ENCODE results near the gene UTS2B. TPM values are rescaled to one million over a fixed set of nuclear protein-coding genes. Genes with fewer than 3 reads are reported as not detected.

Gene UTS2B
- total and polyA plus RNA-seq, 10 of the 15 experiments (the other 5 are each of a cell fraction or from before 2014, with no cell fraction given), result 0.15 to 0.72 (median 0.44) TPM

DNA sequence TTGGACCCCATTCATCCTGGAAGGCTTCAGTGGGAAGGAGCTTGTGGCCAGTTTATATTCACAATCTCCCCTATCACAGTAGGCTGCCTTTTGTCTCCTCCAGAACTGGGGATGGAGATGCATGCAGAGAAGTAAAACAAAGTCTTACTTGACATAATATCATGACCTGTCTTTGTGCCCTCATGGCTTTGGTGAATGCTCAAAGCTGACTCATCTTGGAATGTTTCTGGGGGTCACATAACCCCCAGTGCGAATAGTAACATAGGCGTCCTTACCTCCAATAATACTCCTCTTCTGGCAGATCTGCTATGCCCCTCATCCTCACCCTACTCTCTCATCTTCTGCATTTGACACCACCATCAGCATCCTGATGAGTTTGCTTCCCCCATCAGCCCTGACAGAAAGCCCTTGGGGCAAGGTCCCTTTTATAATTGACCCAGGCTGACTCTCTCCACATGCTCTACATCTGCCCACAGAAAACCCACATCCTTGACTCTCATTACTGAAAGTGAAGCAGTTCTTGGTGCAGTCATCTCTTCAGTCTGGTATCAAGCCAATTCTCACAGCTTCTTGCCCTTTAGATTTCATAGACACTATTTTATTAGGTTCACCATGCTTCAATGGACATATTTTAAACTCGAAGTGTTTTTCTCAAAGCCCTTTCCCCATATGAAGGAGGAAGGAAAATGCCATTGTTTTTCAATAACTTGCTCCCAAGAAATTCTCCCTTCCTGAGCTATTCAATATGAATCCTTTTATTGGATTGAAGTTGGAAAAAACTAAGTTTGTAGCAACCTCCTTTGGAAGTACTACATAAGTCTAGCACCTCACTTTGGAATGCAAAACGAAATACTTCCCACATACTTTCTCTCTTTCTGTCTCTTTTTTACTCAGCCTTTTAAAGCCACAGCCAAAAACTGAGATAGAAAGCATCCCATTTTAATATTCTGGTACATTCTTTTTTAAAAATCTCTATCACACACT lies 94.7 kb downstream of the UTS2B start (continued):
- TF ChIP-seq STAT3 (IDR thresholded peaks at IDR 0.05; ENCODE audit: low read depth, low read length) (no peak), ZNF622 (IDR thresholded peaks at IDR 0.05) (no peak), RELA (IDR thresholded peaks at IDR 0.05; ENCODE audit: borderline replicate concordance, partially characterized antibody) (no peak), DPF2 (IDR thresholded peaks at IDR 0.05) (peak; percentile 87), ZBTB11 (CRISPR knock-in tag; IDR thresholded peaks at IDR 0.05) (no peak), TCF7 (IDR thresholded peaks at IDR 0.05; ENCODE audit: borderline replicate concordance) (peak; percentile 24; the same call in 1 of the 2 replicates), ELK1 (IDR thresholded peaks at IDR 0.05; ENCODE audit: low read depth, low read length) (no peak), SMARCA5 (IDR thresholded peaks at IDR 0.05) (peak; percentile 24; the same call in 1 of the 2 replicates), NR2F1 (conservative IDR thresholded peaks at IDR 0.05) (peak; percentile 93), HDGF (IDR thresholded peaks at IDR 0.05) (no peak), CEBPB (IDR thresholded peaks at IDR 0.05; ENCODE audit: borderline replicate concordance in 1 of 2, low read depth in 2 of 2, low read length in 2 of 2) (peak in 1 of 2 experiments; percentile 36; a peak in 1 of 4 replicates), SIN3A (IDR thresholded peaks at IDR 0.05; ENCODE audit: low read depth, low read length) (no peak), PRDM15 (CRISPR knock-in tag; IDR thresholded peaks at IDR 0.05) (no peak), KDM1A (IDR thresholded peaks at IDR 0.05; ENCODE audit: borderline replicate concordance) (no peak)
- TF ChIP-seq, protein P1, sequence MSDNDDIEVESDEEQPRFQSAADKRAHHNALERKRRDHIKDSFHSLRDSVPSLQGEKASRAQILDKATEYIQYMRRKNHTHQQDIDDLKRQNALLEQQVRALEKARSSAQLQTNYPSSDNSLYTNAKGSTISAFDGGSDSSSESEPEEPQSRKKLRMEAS (IDR thresholded peaks at IDR 0.05; ENCODE audit: low read depth, low read length), result no peak
